ENCODE data around the gene BBS10. TPM values are rescaled to one million over a fixed set of nuclear protein-coding genes. Genes with fewer than 3 reads are reported as not detected.
"Not testable (repeated sequence)": the region's sequence is repeated elsewhere in the genome, so short reads cannot be mapped to it uniquely, and the experiment has no call there.

The BBS10 gene
- total and polyA plus RNA-seq, 2 of the 8 experiments (the other 6 are each of a cell fraction or from before 2014, with no cell fraction given): 4.4 to 9.2 TPM

GRCh38 chr12:76364131-76364530, 15.9 kb upstream of the BBS10 start:
- H3K4ac ChIP-seq (replicated peaks; ENCODE audit: insufficient read length, low read depth, low read length); CTCF ChIA-PET (ENCODE audit: partially characterized antibody); H2BK12ac ChIP-seq (ENCODE audit: low read depth, low read length); H3K23ac ChIP-seq (ENCODE audit: insufficient read length); H3K23me2 ChIP-seq (ENCODE audit: low read depth, low read length); H3K56ac ChIP-seq (replicated peaks; ENCODE audit: insufficient read length, low read depth, low read length); FAIRE-seq; DNase-seq (ENCODE audit: low read depth in 1 of 2, low spot score in 2 of 2); H3K18ac ChIP-seq (ENCODE audit: extremely low read depth, low read length); H3K79me1 ChIP-seq (ENCODE audit: low read depth, low read length); H3K4me1 ChIP-seq (replicated peaks in 1 of 4; ENCODE audit: control insufficient read depth in 3 of 4, insufficient read depth in 4 of 4, low read length in 3 of 4); H4K5ac ChIP-seq (ENCODE audit: insufficient read length, low read depth, low read length); H3K4me2 ChIP-seq (ENCODE audit: insufficient read depth in 1 of 2, low read depth in 2 of 2, low read length in 2 of 2); H3K14ac ChIP-seq (ENCODE audit: insufficient read length); H4K91ac ChIP-seq (replicated peaks; ENCODE audit: insufficient read length, low read length); H2BK5ac ChIP-seq (ENCODE audit: low read depth, low read length); H4K20me1 ChIP-seq (replicated peaks in 1 of 2; ENCODE audit: control insufficient read depth in 1 of 2, insufficient read depth in 2 of 2, low read length in 2 of 2); H3K9me3 ChIP-seq (ENCODE audit: insufficient read depth in 2 of 2, low read depth in 1 of 2, low read length in 1 of 2); H3K27me3 ChIP-seq (replicated peaks in 1 of 4; ENCODE audit: control insufficient read depth in 3 of 4, extremely low read depth in 1 of 4, insufficient read depth in 3 of 4, low read length in 3 of 4); H2BK15ac ChIP-seq (ENCODE audit: low read length); H3K9ac ChIP-seq (replicated peaks in 1 of 4; ENCODE audit: extremely low read depth in 1 of 4, low read depth in 3 of 4, low read length in 3 of 4); POLR2A ChIA-PET (ENCODE audit: partially characterized antibody); H2AFZ ChIP-seq (ENCODE audit: low read length); H3K4me3 ChIP-seq (ENCODE audit: extremely low read depth in 1 of 4, insufficient read depth in 2 of 4, low read depth in 3 of 4, low read length in 4 of 4); H2BK20ac ChIP-seq (ENCODE audit: low read length); H2AK5ac ChIP-seq (ENCODE audit: low read depth, low read length); H4K8ac ChIP-seq (ENCODE audit: extremely low read depth, insufficient read depth, low read length); H3K79me2 ChIP-seq (ENCODE audit: control insufficient read depth in 1 of 2, insufficient read depth in 2 of 2, low read length in 2 of 2); H3K27ac ChIP-seq (ENCODE audit: low read depth, low read length); H2BK120ac ChIP-seq (replicated peaks; ENCODE audit: low read depth, low read length): not testable (repeated sequence)
- WGBS, 2 experiments (ENCODE audit: extremely low coverage in 1 of 2, insufficient coverage in 1 of 2, insufficient read length in 1 of 2, insufficient replicate concordance in 2 of 2, low coverage in 1 of 2, low lambda C conversion rate in 2 of 2, missing lambda C conversion rate in 1 of 2): 90% methylated on average over 5 of the region's 5 CpGs; no CpG with 5 or more reads in 1 of the 2 experiments
- H3K36me3 ChIP-seq (ENCODE audit: control insufficient read depth in 2 of 4, insufficient read depth in 4 of 4, low read length in 3 of 4): peaks cover 0 to 23% (median 12%) of the 10 kb centered on the region in 4 experiments; a peak in 5 of 8 replicates

Measured in H1 (cell line).